ENCODE data around the gene PANK1. TPM values are rescaled to one million over a fixed set of nuclear protein-coding genes. Genes with fewer than 3 reads are reported as not detected.
A peak's percentile ranks its signal among the peaks of the same experiment; 100 is the strongest.

PANK1 gene
- total and polyA plus RNA-seq, 9 of the 15 experiments (the other 6 are each of a cell fraction or from before 2014, with no cell fraction given), result 1.7 to 10.7 (median 6.5) TPM

DNA sequence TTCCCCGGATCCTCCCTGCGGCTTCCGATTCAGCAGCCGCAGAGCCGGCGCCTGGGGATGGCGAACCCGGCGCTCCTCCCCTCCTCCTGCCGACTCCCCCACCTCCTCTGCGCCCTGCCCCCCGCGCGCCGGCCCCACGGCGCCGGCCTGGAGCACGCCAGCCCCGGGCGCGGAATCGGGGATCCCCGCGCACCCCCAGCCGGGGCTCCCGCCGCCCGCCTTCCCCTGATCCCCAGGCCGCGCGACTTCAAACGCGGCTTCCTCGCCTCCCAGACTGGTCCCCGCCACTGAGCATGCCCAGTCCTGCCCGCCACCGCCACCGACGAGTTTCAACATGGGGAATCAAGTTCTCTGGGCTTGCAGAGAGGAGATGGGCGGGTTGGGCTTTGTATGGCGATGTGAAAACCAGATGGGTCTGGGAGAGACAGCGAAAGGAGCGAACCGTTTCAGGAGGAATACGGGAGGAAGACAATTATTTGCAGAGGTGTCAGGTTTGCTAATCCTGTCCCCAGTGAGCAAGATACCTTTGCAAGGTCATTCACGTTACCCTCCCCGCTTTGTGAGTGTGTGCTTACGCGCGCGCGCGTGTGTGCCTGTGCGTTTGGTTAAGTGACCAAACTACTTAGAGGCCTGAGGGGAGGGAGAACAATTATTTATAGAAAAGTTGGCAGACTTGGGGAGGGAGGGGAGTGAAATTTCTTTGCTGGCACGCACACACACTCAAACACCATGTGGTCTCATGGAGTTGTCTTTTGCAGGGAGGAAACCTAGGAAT is at the start of gene PANK1 (continued):
- TF ChIP-seq MYC (IDR thresholded peaks at IDR 0.05; ENCODE audit: low read depth, low read length), result peak; percentile 41; the same call in 1 of the 2 replicates
- TF ChIP-seq MYC (CRISPR knock-in tag; IDR thresholded peaks at IDR 0.05; ENCODE audit: borderline replicate concordance, low read depth), result no peak
- TF ChIP-seq NBN (IDR thresholded peaks at IDR 0.05; ENCODE audit: low read depth), result no peak
- no peak for TF ChIP-seq SMAD1 (IDR thresholded peaks at IDR 0.05; ENCODE audit: low read depth, low read length, partially characterized antibody)
- TF ChIP-seq, protein P1, sequence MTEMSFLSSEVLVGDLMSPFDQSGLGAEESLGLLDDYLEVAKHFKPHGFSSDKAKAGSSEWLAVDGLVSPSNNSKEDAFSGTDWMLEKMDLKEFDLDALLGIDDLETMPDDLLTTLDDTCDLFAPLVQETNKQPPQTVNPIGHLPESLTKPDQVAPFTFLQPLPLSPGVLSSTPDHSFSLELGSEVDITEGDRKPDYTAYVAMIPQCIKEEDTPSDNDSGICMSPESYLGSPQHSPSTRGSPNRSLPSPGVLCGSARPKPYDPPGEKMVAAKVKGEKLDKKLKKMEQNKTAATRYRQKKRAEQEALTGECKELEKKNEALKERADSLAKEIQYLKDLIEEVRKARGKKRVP (CRISPR knock-in tag; IDR thresholded peaks at IDR 0.05), result no peak
- TF ChIP-seq MCM5 (IDR thresholded peaks at IDR 0.05; ENCODE audit: low read depth), result no peak
- TF ChIP-seq TRIM28 (IDR thresholded peaks at IDR 0.05), result no peak
- TF ChIP-seq, protein P2, sequence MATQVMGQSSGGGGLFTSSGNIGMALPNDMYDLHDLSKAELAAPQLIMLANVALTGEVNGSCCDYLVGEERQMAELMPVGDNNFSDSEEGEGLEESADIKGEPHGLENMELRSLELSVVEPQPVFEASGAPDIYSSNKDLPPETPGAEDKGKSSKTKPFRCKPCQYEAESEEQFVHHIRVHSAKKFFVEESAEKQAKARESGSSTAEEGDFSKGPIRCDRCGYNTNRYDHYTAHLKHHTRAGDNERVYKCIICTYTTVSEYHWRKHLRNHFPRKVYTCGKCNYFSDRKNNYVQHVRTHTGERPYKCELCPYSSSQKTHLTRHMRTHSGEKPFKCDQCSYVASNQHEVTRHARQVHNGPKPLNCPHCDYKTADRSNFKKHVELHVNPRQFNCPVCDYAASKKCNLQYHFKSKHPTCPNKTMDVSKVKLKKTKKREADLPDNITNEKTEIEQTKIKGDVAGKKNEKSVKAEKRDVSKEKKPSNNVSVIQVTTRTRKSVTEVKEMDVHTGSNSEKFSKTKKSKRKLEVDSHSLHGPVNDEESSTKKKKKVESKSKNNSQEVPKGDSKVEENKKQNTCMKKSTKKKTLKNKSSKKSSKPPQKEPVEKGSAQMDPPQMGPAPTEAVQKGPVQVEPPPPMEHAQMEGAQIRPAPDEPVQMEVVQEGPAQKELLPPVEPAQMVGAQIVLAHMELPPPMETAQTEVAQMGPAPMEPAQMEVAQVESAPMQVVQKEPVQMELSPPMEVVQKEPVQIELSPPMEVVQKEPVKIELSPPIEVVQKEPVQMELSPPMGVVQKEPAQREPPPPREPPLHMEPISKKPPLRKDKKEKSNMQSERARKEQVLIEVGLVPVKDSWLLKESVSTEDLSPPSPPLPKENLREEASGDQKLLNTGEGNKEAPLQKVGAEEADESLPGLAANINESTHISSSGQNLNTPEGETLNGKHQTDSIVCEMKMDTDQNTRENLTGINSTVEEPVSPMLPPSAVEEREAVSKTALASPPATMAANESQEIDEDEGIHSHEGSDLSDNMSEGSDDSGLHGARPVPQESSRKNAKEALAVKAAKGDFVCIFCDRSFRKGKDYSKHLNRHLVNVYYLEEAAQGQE (IDR thresholded peaks at IDR 0.05; ENCODE audit: borderline replicate concordance), result no peak
- TF ChIP-seq, protein P2 (CRISPR knock-in tag; IDR thresholded peaks at IDR 0.05; ENCODE audit: low read depth), result no peak
- peak; percentile 80 to 84 for TF ChIP-seq NRF1 (conservative IDR thresholded peaks at IDR 0.05 in 1 of 2, IDR thresholded peaks at IDR 0.05 in 1 of 2)
